Keratinocyte (primary cell): ENCODE data around the gene ASPSCR1. TPM values are rescaled to one million over a fixed set of nuclear protein-coding genes. Genes with fewer than 3 reads are reported as not detected.

Experiments used
- DNase-seq: peaks from one replicate; pipeline ENCODE4 v3.0.0-alpha.2; 2011; ENCODE audit warnings: low read depth, missing footprints, low spot score
- FAIRE-seq: peaks from 2 replicates; lab custom pipeline; 2011; peaks lifted over from hg19 to GRCh38; lab: Jason Lieb, UNC
- H2AFZ ChIP-seq: 2 replicates; pipeline ENCODE4 v1.6.0; 2012; ENCODE audit warnings: low read length, control low read depth, inconsistent platforms; ENCODE audit not compliant: control insufficient read depth
- H3K27ac ChIP-seq: 2 replicates; pipeline ENCODE4 v1.5.1; 2011; ENCODE audit warnings: low read length; ENCODE audit not compliant: control insufficient read depth, insufficient read depth
- H3K27me3 ChIP-seq: 3 replicates; pipeline ENCODE4 v1.6.0; 2011; ENCODE audit warnings: low read length; ENCODE audit not compliant: control insufficient read depth, insufficient read depth; ENCODE audit errors: extremely low read depth
- H3K36me3 ChIP-seq, 2 experiments: 2 replicates in 1 of 2; 3 replicates in 1 of 2; pipeline ENCODE4 v1.5.1; 2011; ENCODE audit warnings: low read length in 2 of 2, mild to moderate bottlenecking in 1 of 2; ENCODE audit not compliant: control insufficient read depth in 2 of 2, insufficient read depth in 2 of 2; ENCODE audit errors: extremely low read depth in 1 of 2
- H3K4me1 ChIP-seq: 3 replicates; pipeline ENCODE4 v1.5.1; 2011; ENCODE audit warnings: low read length; ENCODE audit not compliant: control insufficient read depth, insufficient read depth; ENCODE audit errors: extremely low read depth
- H3K4me2 ChIP-seq: 3 replicates; pipeline ENCODE4 v1.6.0; 2011; ENCODE audit warnings: low read depth, low read length; ENCODE audit not compliant: control insufficient read depth, insufficient read depth; ENCODE audit errors: extremely low read depth
- H3K4me3 ChIP-seq, 3 experiments: fragments of 200-600 bp in 1 of 3; sonication (generic) in 1 of 3; 2 replicates in 2 of 3; 3 replicates in 1 of 3; pipeline ENCODE4 v1.5.1; 2011 to 2016; ENCODE audit warnings: low read length in 3 of 3, mild to moderate bottlenecking in 3 of 3, control low read depth in 2 of 3, inconsistent platforms in 1 of 3, low read depth in 1 of 3, mixed read lengths in 1 of 3, mixed run types in 1 of 3, moderate library complexity in 1 of 3; ENCODE audit not compliant: control insufficient read depth in 2 of 3, insufficient read depth in 2 of 3; ENCODE audit errors: extremely low read depth in 1 of 3
- H3K79me2 ChIP-seq: 2 replicates; pipeline ENCODE4 v1.6.0; 2012; ENCODE audit warnings: low read length; ENCODE audit not compliant: control insufficient read depth, insufficient read depth
- H3K9ac ChIP-seq: 3 replicates; pipeline ENCODE4 v1.6.0; 2011; ENCODE audit warnings: low read length; ENCODE audit not compliant: control insufficient read depth, insufficient read depth; ENCODE audit errors: extremely low read depth
- H3K9me1 ChIP-seq: 3 replicates; pipeline ENCODE4 v1.6.0; 2011; ENCODE audit warnings: low read length; ENCODE audit not compliant: control insufficient read depth, insufficient read depth; ENCODE audit errors: extremely low read depth
- H3K9me3 ChIP-seq: 2 replicates; pipeline ENCODE4 v1.5.1; 2012; ENCODE audit warnings: low read depth, low read length; ENCODE audit not compliant: control insufficient read depth
- H4K20me1 ChIP-seq: 3 replicates; pipeline ENCODE4 v1.6.0; 2011; ENCODE audit warnings: low read length; ENCODE audit not compliant: control insufficient read depth, insufficient read depth; ENCODE audit errors: extremely low read depth
- CTCF ChIP-seq, 3 experiments: IDR thresholded peaks in 1 of 3; conservative IDR thresholded peaks in 1 of 3; optimal IDR thresholded peaks in 1 of 3; 2 replicates in 2 of 3; 3 replicates in 1 of 3; pipeline versions ENCODE3 to v1.5.1; 2011; ENCODE audit warnings: low read length in 3 of 3, mild to moderate bottlenecking in 3 of 3, moderate library complexity in 2 of 3, control low read depth in 1 of 3, inconsistent platforms in 1 of 3; ENCODE audit not compliant: insufficient read depth in 2 of 3; ENCODE audit errors: extremely low read depth in 1 of 3
- EZH2 ChIP-seq: IDR thresholded peaks from one replicate; pipeline ENCODE4 v1.6.1; 2012; ENCODE audit warnings: inconsistent platforms, mild to moderate bottlenecking, low read length, moderate library complexity
- dilution Hi-C: fragments of 300-500 bp; cut with MboI; formaldehyde crosslinking; loops from one replicate; pipeline ENCODE4 v1.7.0; 2020; ENCODE audit warnings: low sequenced_read_pairs; ENCODE audit not compliant: extremely low pct_ligation_motif_present
- polyA plus RNA-seq, 5 experiments: library from polyadenylated mRNA; depleted of rRNA in 3 of 5; stranded (reverse) in 3 of 5; stranded (forward) in 1 of 5; unstranded in 1 of 5; fragments of >200 nt; gene quantifications; 1 replicate in 1 of 5; 2 replicates in 3 of 5; 3 replicates in 1 of 5; pipeline versions ENCODE4 v1.2.1 to v1.2.3, GENCODE V29; 2011 to 2012; ENCODE audit warnings: missing spikeins in 2 of 5, low read depth in 1 of 5, low replicate concordance in 1 of 5

ASPSCR1 gene
- polyA plus RNA-seq, 1 donor (not counting 4 experiments of a cell fraction or from before 2014, with no cell fraction given), result 5.2 TPM

- TF ChIP-seq EZH2 (no peak), CTCF (optimal IDR thresholded peaks at IDR 0.05 in 1 of 3, IDR thresholded peaks at IDR 0.05 in 1 of 3, conservative IDR thresholded peaks at IDR 0.05 in 1 of 3; ENCODE audit: extremely low read depth in 1 of 3, insufficient read depth in 2 of 3, low read length in 3 of 3) (no peak)
- dilution Hi-C loops, result no loop called here
Measured at GRCh38 chr17:81931557-81932332, 45.7 kb upstream of the ASPSCR1 start.

GRCh38 chr17:81932333-81932983 is 45.0 kb upstream of the ASPSCR1 start:
- no peak overlapping the region for H2AFZ ChIP-seq
- no peak for FAIRE-seq
- no peak overlapping the region for H3K27ac ChIP-seq
- H3K9me1 ChIP-seq, result no peaks in the 10 kb centered on the region
- no peak for TF ChIP-seq EZH2
- no peak for TF ChIP-seq CTCF (optimal IDR thresholded peaks at IDR 0.05 in 1 of 3, IDR thresholded peaks at IDR 0.05 in 1 of 3, conservative IDR thresholded peaks at IDR 0.05 in 1 of 3; ENCODE audit: extremely low read depth in 1 of 3, insufficient read depth in 2 of 3, low read length in 3 of 3)
- H3K9ac ChIP-seq, result no peak overlapping the region
- H3K9me3 ChIP-seq, result no peaks in the 10 kb centered on the region
- no peaks in the 10 kb centered on the region for H4K20me1 ChIP-seq
- no peaks in the 10 kb centered on the region for H3K27me3 ChIP-seq
- no peaks in the 10 kb centered on the region for H3K79me2 ChIP-seq
- dilution Hi-C loops, result no loop called here
- H3K36me3 ChIP-seq, result peaks cover 0 to 2% of the 10 kb centered on the region in 2 experiments
- H3K4me2 ChIP-seq, result no peak overlapping the region
- H3K4me1 ChIP-seq, result peaks cover 13% of the 10 kb centered on the region
- no peak for DNase-seq
- H3K4me3 ChIP-seq, result no peak overlapping the region

More at GRCh38 chr17:81931557-81932332, 45.7 kb upstream of the ASPSCR1 start:
- Histone ChIP-seq H3K4me2 (no peak overlapping the region), H2AFZ (no peak overlapping the region), H3K36me3 (peaks cover 0 to 2% of the 10 kb centered on the region in 2 experiments), H3K27ac (no peak overlapping the region), H3K4me1 (peaks cover 13% of the 10 kb centered on the region), H4K20me1 (no peaks in the 10 kb centered on the region), H3K9me1 (no peaks in the 10 kb centered on the region), H3K27me3 (no peaks in the 10 kb centered on the region), H3K4me3 (no peak overlapping the region), H3K9me3 (no peaks in the 10 kb centered on the region), H3K9ac (no peak overlapping the region), H3K79me2 (peaks cover 5% of the 10 kb centered on the region)
- no peak for FAIRE-seq
- DNase-seq, result no peak
